Frontal cortex (tissue), 4 donors: ENCODE data around the gene DMBT1. TPM values are rescaled to one million over a fixed set of nuclear protein-coding genes. Genes with fewer than 3 reads are reported as not detected.

Experiments
- DNase-seq, 2 donors: peaks; one replicate each; pipeline ENCODE4 v3.0.0; 2012; ENCODE audit warnings: low spot score in 2 of 2
- FAIRE-seq: peaks from 2 replicates; lab custom pipeline; 2012; peaks lifted over from hg19 to GRCh38; lab: Jason Lieb, UNC
- total RNA-seq: library from RNA; depleted of rRNA; stranded (reverse); fragments of >200 nt; gene quantifications from one replicate; pipeline ENCODE4 v1.2.3, GENCODE V29; 2014
- donor health status: control.
- donor health status: control.
- donor health status: control.

Gene DMBT1
- not detected for total RNA-seq

- FAIRE-seq = no peak
These were observed at the start of gene DMBT1 for GRCh38 chr10:122560279-122560804. Gene DMBT1 (plus strand): TSS chr10:122560754. CDS start chr10:122560771, 17 bp downstream.

GRCh38 chr10:122513053-122513452 lies 47.5 kb upstream of the DMBT1 start:
- DNase-seq (no peak), FAIRE-seq (no peak)

More at GRCh38 chr10:122560279-122560804, at the start of gene DMBT1:
- DNase-seq = no peak

- FAIRE-seq (no peak), DNase-seq (no peak)
These were observed 46.3 kb upstream of the DMBT1 start for GRCh38 chr10:122514045-122514840.

- DNase-seq (no peak), FAIRE-seq (no peak)
These were observed 45.5 kb upstream of the DMBT1 start for GRCh38 chr10:122515022-122515424.

- no peak for DNase-seq
- FAIRE-seq = no peak
These were observed 44.8 kb upstream of the DMBT1 start for GRCh38 chr10:122515588-122516231.

GRCh38 chr10:122516734-122517133 lies 43.8 kb upstream of the DMBT1 start:
- FAIRE-seq = no peak
- no peak for DNase-seq

GRCh38 chr10:122519144-122519543 lies 41.4 kb upstream of the DMBT1 start:
- DNase-seq (no peak), FAIRE-seq (no peak)

- FAIRE-seq (no peak), DNase-seq (no peak)
These were observed 40.7 kb upstream of the DMBT1 start for GRCh38 chr10:122519873-122520272.

GRCh38 chr10:122521011-122521410 lies 39.5 kb upstream of the DMBT1 start:
- DNase-seq (no peak), FAIRE-seq (no peak)

- FAIRE-seq (no peak), DNase-seq (no peak)
These were observed 35.7 kb upstream of the DMBT1 start for GRCh38 chr10:122524811-122525210.

GRCh38 chr10:122525788-122526187 lies 34.8 kb upstream of the DMBT1 start:
- FAIRE-seq = no peak
- no peak for DNase-seq

GRCh38 chr10:122526892-122527291 lies 33.7 kb upstream of the DMBT1 start:
- DNase-seq (no peak), FAIRE-seq (no peak)

- FAIRE-seq = no peak
- DNase-seq = no peak
These were observed 30.4 kb upstream of the DMBT1 start for GRCh38 chr10:122530177-122530576.

- no peak for FAIRE-seq
- no peak for DNase-seq
These were observed 29.3 kb upstream of the DMBT1 start for GRCh38 chr10:122531261-122531660.

- DNase-seq (no peak), FAIRE-seq (no peak)
These were observed 28.6 kb upstream of the DMBT1 start for GRCh38 chr10:122531939-122532338.

GRCh38 chr10:122532601-122533296 lies 27.8 kb upstream of the DMBT1 start:
- no peak for FAIRE-seq

GRCh38 chr10:122537545-122537944 lies 23.0 kb upstream of the DMBT1 start:
- FAIRE-seq = no peak
- DNase-seq = no peak

More at GRCh38 chr10:122532601-122533296, 27.8 kb upstream of the DMBT1 start:
- no peak for DNase-seq

- FAIRE-seq (no peak), DNase-seq (no peak)
These were observed 19.0 kb upstream of the DMBT1 start for GRCh38 chr10:122541541-122542002.

GRCh38 chr10:122543676-122544445 lies 16.7 kb upstream of the DMBT1 start:
- no peak for DNase-seq
- FAIRE-seq = no peak

- DNase-seq = no peak
- FAIRE-seq = no peak
These were observed 16.1 kb upstream of the DMBT1 start for GRCh38 chr10:122544493-122544892.
